HG03457 (cell line): Measurements from ENCODE around the gene GPC6.

Experiments used
- ATAC-seq: cut with Tn5 transposase; IDR thresholded peaks from one replicate; pipeline ENCODE4 v1.9.1; 2021; ENCODE audit warnings: moderate number of reproducible peaks; ENCODE audit not compliant: unreplicated experiment

The GPC6 gene

DNA sequence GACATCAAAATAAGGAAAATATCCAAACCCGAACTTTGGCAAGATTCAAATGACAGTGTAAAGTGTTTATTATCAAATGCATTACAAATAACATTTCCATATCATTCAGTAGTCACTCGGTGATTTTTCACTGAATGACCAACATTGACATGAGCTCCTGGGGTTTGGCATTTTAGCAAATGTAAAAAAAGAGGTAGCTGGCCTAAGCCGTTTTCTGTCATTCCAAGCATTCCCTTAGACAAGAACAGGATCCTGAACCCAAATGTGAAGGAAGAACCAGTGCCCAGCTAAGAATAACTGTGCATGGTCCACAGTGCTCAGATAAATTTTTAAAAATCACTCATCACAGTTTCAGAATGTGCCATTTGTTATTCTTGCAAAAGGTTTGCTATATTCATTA is 327.9 kb downstream of the GPC6 start:
- ATAC-seq, result no peak

- ATAC-seq, result no peak
Measured at GRCh38 chr13:93558637-93559036, 332.0 kb downstream of the GPC6 start.

GRCh38 chr13:93559718-93560117 is 333.1 kb downstream of the GPC6 start:
- ATAC-seq, result no peak

DNA sequence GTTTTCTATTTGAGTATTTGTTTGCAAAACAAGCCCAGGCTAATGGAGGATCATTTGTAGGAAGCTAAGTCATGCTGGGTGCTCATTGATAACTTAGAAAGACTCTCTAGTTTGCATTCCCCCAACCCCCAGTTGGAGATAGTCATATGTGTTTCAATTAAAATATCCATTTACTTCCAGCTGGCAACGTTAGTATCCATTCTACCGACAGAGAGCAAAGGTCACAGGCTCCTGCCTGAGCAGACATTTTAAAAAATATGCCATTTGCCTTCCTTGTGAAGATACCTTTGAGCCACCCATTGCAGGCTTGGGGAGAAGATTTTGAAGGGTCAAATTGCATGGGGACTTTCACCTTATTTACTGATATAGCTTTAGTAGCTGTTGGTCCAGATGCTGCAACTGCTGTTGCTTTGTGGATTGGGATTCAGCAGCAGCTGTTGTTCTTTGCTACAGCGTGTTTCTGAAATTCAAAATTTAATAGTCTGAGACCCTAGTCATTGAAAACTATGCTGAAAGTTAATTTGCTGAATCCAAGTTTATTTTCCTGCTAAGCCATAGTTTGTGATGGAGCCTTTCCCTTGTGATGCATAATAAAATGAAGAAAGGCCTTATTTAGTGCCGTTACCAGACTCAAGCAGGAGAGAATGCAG is 335.1 kb downstream of the GPC6 start:
- ATAC-seq, result no peak

GRCh38 chr13:93562676-93563075 is 336.1 kb downstream of the GPC6 start:
- no peak for ATAC-seq

- ATAC-seq, result no peak
Measured at GRCh38 chr13:93577105-93577504, 350.5 kb downstream of the GPC6 start.

DNA sequence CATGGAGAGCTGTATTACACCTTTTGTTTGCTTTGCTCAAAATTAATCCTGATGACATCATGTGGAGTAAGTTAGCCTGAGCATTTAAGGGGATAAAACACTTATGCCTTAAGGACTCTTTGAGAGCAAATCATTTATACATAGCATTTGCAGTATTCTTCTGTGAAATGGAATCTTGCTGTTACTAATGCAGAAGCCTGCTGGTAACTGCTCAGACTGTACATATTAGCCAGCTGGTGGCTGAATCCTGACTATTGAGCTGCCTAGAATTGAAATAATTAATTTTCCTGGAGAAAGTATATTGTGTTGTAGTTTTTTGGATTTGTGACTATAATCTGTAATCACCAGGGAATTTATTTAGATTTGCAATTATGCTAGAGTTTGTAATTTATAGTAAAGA is 363.2 kb downstream of the GPC6 start:
- ATAC-seq, result no peak

DNA sequence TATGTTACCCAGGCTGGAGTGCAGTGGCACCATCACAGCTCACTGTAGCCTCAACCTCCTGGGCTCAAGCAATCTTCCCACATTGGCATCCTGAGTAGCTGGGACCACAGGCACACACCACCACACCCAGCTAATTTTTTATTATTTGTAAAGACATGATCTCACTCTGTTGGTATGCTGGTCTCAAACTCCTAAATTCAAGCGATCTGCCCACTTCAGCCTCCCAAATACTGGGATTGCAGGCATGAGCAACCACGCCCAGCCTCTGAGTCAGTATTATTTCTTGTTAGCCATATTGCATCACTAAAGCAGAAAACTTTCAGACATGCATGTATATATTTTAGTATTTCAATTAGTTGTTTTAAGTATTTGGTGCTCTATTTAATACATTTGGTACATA is 376.4 kb downstream of the GPC6 start:
- ATAC-seq, result no peak

DNA sequence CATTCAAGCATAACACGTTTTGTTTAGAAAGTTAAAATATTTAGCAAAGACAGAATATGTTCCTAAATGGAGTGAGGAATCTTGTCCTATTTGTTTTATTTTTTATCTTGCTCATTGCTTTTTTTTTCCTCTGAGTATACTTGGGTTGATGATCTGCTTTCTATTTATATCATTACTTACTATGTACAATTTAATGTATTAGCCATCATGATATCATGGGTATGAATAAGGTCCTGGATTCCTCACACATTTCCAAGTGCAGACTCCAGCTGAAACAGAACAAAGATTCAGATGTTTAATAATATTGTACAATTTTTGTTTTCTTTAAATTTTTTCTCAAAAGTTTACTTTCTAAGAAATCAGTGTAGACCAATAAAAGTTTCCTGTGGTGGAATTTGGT is 388.2 kb downstream of the GPC6 start:
- ATAC-seq, result no peak

- ATAC-seq, result no peak
Measured at GRCh38 chr13:93620181-93620765, 393.7 kb downstream of the GPC6 start.

DNA sequence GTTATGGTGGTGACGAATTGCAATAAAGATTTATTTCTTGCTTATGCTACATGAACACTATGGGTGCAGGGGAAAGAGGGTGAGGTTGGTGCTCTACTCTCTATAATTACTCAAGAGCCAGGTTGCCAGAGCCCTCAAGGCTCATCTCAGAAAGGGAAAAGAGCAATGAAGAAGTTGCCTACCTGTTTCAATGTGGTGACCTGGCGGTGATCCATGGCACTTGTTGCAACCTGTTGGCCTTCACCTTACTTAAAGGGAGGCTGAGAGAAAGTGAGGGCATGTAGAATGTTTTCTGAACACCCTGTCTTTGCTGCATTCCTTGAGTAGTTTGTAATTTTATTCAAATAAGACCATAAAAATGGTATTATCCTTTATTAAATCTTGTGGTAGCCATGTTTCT is 394.4 kb downstream of the GPC6 start:
- no peak for ATAC-seq

GRCh38 chr13:93621966-93622365 is 395.4 kb downstream of the GPC6 start:
- ATAC-seq, result no peak

GRCh38 chr13:93624311-93624777 is 397.7 kb downstream of the GPC6 start:
- no peak for ATAC-seq

GRCh38 chr13:93625536-93625935 is 398.9 kb downstream of the GPC6 start:
- ATAC-seq, result no peak

DNA sequence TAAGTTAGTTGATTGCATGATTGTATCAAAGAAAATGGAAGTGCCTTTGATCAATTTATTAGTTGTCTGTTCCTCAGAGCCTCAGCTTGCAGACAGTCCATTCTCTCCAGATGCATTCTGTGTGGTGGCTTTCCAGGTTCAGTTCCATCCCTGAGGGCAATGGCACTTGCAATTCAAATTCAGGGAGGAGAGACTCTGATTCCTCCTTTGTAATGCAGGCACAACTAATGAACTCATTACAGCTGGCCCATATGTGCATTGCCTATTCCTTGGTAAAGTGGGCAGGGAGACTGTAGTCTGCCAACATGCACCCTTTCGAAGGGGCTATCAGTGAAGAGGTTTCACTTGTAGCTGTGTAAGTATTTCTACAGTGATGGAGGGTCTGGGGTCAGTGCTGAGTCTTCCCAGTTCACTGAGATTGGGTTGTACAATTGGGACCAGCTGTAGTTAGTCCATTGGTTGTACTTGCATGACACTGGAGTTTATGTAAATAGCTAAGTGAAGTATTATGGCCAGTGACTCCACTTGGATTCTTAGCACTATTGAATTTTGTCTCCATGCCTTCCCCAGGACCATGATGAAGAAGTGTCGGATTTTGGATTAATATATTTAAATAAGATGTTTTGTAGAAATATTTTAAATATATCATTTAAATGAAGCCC is 401.7 kb downstream of the GPC6 start:
- ATAC-seq, result no peak

DNA sequence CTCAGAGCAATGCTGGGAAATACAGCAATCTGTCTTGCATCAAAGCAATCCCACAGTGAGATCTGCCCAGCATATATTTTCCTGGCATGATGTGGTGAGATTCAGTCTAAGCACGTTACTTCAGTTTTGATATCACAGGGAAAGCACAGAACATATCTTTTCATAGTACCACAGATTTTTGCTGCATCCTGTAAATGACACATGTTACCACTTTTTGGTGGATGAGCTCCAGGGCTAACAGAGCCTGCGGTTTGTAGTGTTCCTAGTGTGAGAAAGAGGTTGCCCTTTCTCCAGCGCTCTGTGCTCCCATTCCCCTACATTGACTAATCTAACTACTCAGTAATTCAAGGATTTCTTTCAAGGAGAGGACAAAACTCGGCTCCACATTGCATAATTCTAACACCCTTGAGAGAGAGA is 409.0 kb downstream of the GPC6 start:
- no peak for ATAC-seq

GRCh38 chr13:93637852-93638251 is 411.2 kb downstream of the GPC6 start:
- ATAC-seq, result no peak

DNA sequence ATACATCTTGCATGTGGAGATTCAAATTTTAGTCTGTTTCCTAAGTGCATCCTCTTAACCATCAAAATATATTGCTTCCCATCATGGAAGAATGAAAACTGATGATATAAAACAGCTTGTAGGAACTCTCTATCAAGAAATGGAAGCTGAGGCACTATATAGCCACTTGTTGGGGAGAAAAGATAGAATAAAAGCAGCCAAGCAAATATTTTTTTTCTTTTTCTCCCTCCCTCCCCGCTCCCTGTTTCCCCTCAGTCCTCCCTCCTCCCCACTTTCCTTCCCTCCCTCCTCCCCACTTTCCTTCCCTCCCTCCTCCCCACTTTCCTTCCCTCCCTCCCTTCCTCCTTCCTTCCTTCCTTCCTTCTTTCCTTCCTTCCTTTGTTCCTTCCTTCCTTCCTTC is 413.8 kb downstream of the GPC6 start:
- no peak for ATAC-seq

GRCh38 chr13:93646245-93646644 is 419.6 kb downstream of the GPC6 start:
- no peak for ATAC-seq

DNA sequence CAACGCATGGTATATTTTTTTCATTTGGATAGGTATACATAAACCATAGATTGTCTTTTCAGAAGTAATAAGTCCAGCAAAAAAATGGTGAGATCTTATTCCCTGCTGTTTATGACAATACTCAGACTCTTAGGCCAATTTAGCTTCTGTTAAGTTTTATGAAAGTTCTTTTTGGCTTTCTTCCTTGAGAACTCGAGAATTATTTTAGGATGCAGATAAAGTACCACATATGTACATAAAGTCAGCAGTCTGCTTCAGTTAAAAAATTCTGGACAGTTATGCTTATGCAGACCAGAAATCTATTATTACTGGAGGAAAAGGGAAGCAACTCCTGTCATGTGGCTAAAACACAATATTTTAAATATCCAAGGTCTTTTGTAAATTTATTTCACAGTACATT is 422.9 kb downstream of the GPC6 start:
- ATAC-seq, result no peak

- ATAC-seq, result no peak
Measured at GRCh38 chr13:93653776-93654175, 427.2 kb downstream of the GPC6 start.

DNA sequence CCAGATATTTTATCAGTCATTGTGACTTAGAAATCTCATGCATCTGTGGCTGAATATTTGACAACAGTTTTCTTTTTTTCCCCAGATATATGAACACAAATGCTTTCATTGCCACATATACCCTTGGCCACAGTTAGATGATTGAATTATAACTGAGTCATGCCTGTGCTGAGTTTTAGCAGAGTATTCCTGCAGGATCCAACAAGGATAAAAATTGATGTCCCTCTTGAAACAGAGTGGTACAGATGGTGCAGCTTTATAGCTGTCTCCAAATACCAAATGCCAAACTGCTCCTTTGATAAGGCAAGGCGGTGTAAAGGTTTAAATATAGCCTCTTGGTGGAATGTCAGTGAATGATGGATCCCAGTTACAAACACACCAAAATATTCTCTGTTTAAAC is 428.5 kb downstream of the GPC6 start:
- ATAC-seq, result no peak
